T-helper 1 cell treated with Interleukin-12 subunit alpha and Interleukin-12 subunit beta and Interleukin-4 antibody, amounts not matched to agents 30 μg/mL and 1 μg/mL, for 36 hours (primary cell): Measurements from ENCODE around the gene SCN2B.
A peak's percentile ranks its signal among the peaks of the same experiment; 100 is the strongest.

ENCODE experiments used
- H3K27ac Mint-ChIP-seq: one replicate; pipeline ENCODE4 v1.8.0; 2021; ENCODE audit warnings: mild to moderate bottlenecking, mixed read lengths
- H3K27me3 Mint-ChIP-seq: one replicate; pipeline ENCODE4 v1.8.0; 2021; ENCODE audit warnings: low read depth, mixed read lengths
- H3K36me3 Mint-ChIP-seq: one replicate; pipeline ENCODE4 v1.8.0; 2021; ENCODE audit warnings: low read depth, mixed read lengths
- H3K4me1 Mint-ChIP-seq: one replicate; pipeline ENCODE4 v1.8.0; 2021; ENCODE audit warnings: low read depth, mixed read lengths
- H3K4me3 Mint-ChIP-seq: one replicate; pipeline ENCODE4 v1.8.0; 2021; ENCODE audit warnings: mild to moderate bottlenecking, moderate library complexity, mixed read lengths
- H3K9me3 Mint-ChIP-seq: one replicate; pipeline ENCODE4 v1.8.0; 2021; ENCODE audit warnings: mixed read lengths

Gene SCN2B

GRCh38 chr11:118157186-118157895 is 19.1 kb downstream of the SCN2B start:
- Mint-ChIP-seq H3K4me3 (no peak overlapping the region), H3K27ac (no peak overlapping the region), H3K4me1 (peaks cover 4% of the 10 kb centered on the region), H3K9me3 (no peaks in the 10 kb centered on the region), H3K36me3 (no peaks in the 10 kb centered on the region), H3K27me3 (peaks cover 76% of the 10 kb centered on the region)

GRCh38 chr11:118156531-118157185 is 19.8 kb downstream of the SCN2B start:
- Mint-ChIP-seq H3K4me1 (peaks cover 4% of the 10 kb centered on the region), H3K27me3 (peaks cover 77% of the 10 kb centered on the region), H3K4me3 (no peak overlapping the region), H3K36me3 (no peaks in the 10 kb centered on the region), H3K27ac (no peak overlapping the region), H3K9me3 (no peaks in the 10 kb centered on the region)

GRCh38 chr11:118155776-118156530 is 20.5 kb downstream of the SCN2B start:
- Mint-ChIP-seq H3K27me3 (peaks cover 84% of the 10 kb centered on the region), H3K36me3 (no peaks in the 10 kb centered on the region), H3K4me3 (no peak overlapping the region), H3K4me1 (peaks cover 4% of the 10 kb centered on the region), H3K9me3 (no peaks in the 10 kb centered on the region), H3K27ac (no peak overlapping the region)

- Mint-ChIP-seq H3K27ac (no peak overlapping the region), H3K4me1 (peaks cover 4% of the 10 kb centered on the region), H3K9me3 (no peaks in the 10 kb centered on the region), H3K4me3 (no peak overlapping the region), H3K36me3 (no peaks in the 10 kb centered on the region), H3K27me3 (peaks cover 90% of the 10 kb centered on the region)
Observed at GRCh38 chr11:118154641-118155040, 21.8 kb downstream of the SCN2B start.

- peaks cover 85% of the 10 kb centered on the region for H3K27me3 Mint-ChIP-seq
- H3K27ac Mint-ChIP-seq: no peak overlapping the region
Observed at GRCh38 chr11:118153976-118154375, 22.5 kb downstream of the SCN2B start.

DNA sequence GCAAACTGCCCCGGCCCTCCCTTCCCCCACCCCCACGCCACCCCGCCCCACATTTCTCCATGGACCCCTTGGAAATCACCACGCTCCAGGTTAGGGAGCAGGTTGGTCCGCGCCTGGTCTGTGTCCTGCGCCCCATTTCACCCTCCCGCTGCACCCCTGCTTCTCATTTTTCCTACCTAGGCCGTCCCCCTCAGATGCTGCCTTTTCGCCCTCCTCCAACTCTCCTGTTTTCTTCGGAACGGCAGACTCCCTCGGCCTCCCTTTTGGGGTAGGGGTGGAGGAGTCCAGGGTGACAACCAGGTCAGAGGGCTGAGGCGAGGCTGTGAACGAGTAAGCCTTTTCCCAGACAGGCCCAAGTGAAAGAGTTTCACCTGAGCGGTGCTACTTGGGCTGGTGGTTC is 22.9 kb downstream of the SCN2B start:
- no peaks in the 10 kb centered on the region for H3K9me3 Mint-ChIP-seq
- no peaks in the 10 kb centered on the region for H3K36me3 Mint-ChIP-seq
- peak overlapping the region; percentile 69 for H3K4me3 Mint-ChIP-seq
- peak overlapping the region; percentile 55 for H3K27ac Mint-ChIP-seq
- peaks cover 4% of the 10 kb centered on the region for H3K4me1 Mint-ChIP-seq
- H3K27me3 Mint-ChIP-seq: peaks cover 84% of the 10 kb centered on the region

More at GRCh38 chr11:118153976-118154375, 22.5 kb downstream of the SCN2B start:
- Mint-ChIP-seq H3K4me3 (peak overlapping the region; percentile 69), H3K9me3 (no peaks in the 10 kb centered on the region), H3K4me1 (peaks cover 4% of the 10 kb centered on the region), H3K36me3 (no peaks in the 10 kb centered on the region)

GRCh38 chr11:118152552-118153471 is 23.6 kb downstream of the SCN2B start, which contains the start of gene SCN4B:
Gene SCN4B (minus strand): TSS chr11:118152823. CDS start chr11:118152673, 150 bp downstream.
- peak within 1 kb of the TSS; percentile 55 for H3K27ac Mint-ChIP-seq
- H3K4me1 Mint-ChIP-seq: peaks cover 4% of the 10 kb centered on the region
- no peaks in the 10 kb centered on the region for H3K9me3 Mint-ChIP-seq
- no peaks in the 10 kb centered on the region for H3K36me3 Mint-ChIP-seq
- H3K27me3 Mint-ChIP-seq: peaks cover 77% of the 10 kb centered on the region
- peak within 1 kb of the TSS; percentile 69 for H3K4me3 Mint-ChIP-seq

GRCh38 chr11:118152020-118152551 is 24.4 kb downstream of the SCN2B start:
- H3K4me3 Mint-ChIP-seq: peak overlapping the region; percentile 25
- no peaks in the 10 kb centered on the region for H3K36me3 Mint-ChIP-seq
- H3K27ac Mint-ChIP-seq: no peak overlapping the region
- H3K4me1 Mint-ChIP-seq: peaks cover 4% of the 10 kb centered on the region
- no peaks in the 10 kb centered on the region for H3K9me3 Mint-ChIP-seq
- peaks cover 75% of the 10 kb centered on the region for H3K27me3 Mint-ChIP-seq

DNA sequence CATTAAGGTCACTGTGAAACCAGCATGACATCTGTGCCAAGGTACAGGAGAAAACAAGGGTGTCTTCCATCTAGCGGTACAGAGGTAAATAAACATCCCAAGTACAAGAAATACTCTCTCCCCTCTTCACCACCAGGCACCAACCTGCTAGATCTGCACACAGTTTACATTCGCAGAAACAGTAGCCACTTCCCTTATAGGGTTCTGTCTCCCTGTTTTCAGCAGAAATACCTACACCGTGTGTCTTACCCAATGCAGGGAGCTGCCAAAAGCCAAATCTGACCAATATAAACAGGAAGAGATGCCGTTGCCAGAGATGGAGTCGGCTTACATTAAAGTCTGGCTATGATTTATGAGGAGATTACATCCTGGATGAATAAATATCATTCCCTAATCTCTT is 25.0 kb downstream of the SCN2B start:
- Mint-ChIP-seq H3K4me3 (no peak overlapping the region), H3K36me3 (no peaks in the 10 kb centered on the region), H3K27ac (no peak overlapping the region), H3K4me1 (peaks cover 4% of the 10 kb centered on the region), H3K9me3 (no peaks in the 10 kb centered on the region), H3K27me3 (peaks cover 71% of the 10 kb centered on the region)

- Mint-ChIP-seq H3K4me3 (no peak overlapping the region), H3K27ac (no peak overlapping the region), H3K27me3 (peaks cover 67% of the 10 kb centered on the region), H3K9me3 (no peaks in the 10 kb centered on the region), H3K36me3 (no peaks in the 10 kb centered on the region), H3K4me1 (peaks cover 7% of the 10 kb centered on the region)
Observed at GRCh38 chr11:118149493-118149892, 26.9 kb downstream of the SCN2B start.

DNA sequence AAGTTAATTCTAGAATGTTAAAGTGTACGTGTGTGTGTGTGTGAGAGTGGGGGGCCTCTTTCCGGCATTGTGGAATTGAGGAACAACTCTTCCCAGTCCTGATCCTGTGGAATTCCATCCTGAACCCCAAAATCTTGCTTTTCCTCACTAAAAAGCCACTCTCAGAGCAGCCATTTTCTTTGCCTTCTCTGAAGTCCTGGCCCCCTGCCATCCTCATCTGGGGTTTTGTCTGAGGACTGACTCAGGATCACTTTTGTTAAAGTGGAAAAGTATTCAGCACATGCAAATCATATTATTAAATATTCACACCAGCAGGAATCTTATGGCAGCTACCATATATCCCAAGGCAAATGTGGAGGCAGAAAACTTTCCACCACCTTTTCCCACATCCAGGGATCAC is 27.6 kb downstream of the SCN2B start:
- Mint-ChIP-seq H3K4me1 (peaks cover 7% of the 10 kb centered on the region), H3K4me3 (no peak overlapping the region), H3K36me3 (no peaks in the 10 kb centered on the region), H3K27ac (no peak overlapping the region), H3K27me3 (peaks cover 67% of the 10 kb centered on the region), H3K9me3 (no peaks in the 10 kb centered on the region)

- Mint-ChIP-seq H3K36me3 (no peaks in the 10 kb centered on the region), H3K4me3 (no peak overlapping the region), H3K9me3 (no peaks in the 10 kb centered on the region), H3K4me1 (peaks cover 5% of the 10 kb centered on the region), H3K27me3 (peaks cover 66% of the 10 kb centered on the region), H3K27ac (no peak overlapping the region)
Observed at GRCh38 chr11:118148240-118148639, 28.2 kb downstream of the SCN2B start.

DNA sequence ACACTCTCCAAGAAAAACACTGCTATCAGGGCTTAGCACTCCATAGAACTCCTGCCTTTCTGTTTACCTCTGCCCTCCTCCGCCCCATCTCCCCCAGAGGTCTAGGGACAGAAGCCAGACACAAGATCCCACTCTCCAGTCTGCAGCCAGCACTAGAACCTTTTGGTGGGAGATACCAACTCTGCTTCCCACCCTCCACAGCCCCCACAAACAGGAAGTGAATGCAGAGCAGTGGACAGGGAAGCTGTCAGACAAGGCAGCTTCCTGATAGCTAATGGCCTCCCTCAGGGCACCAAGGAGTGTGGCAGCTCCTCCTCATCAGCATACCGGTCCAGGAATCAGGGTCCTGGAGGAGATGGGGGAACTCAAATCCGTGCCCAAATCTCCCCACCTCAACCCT is 28.9 kb downstream of the SCN2B start:
- Mint-ChIP-seq H3K27ac (no peak overlapping the region), H3K36me3 (no peaks in the 10 kb centered on the region), H3K27me3 (peaks cover 70% of the 10 kb centered on the region), H3K4me3 (no peak overlapping the region), H3K9me3 (no peaks in the 10 kb centered on the region), H3K4me1 (peaks cover 12% of the 10 kb centered on the region)

GRCh38 chr11:118146554-118146953 is 29.9 kb downstream of the SCN2B start:
- H3K4me1 Mint-ChIP-seq: peaks cover 12% of the 10 kb centered on the region
- H3K9me3 Mint-ChIP-seq: no peaks in the 10 kb centered on the region
- H3K4me3 Mint-ChIP-seq: peak overlapping the region; percentile 71
- H3K36me3 Mint-ChIP-seq: no peaks in the 10 kb centered on the region
- peak overlapping the region; percentile 47 for H3K27ac Mint-ChIP-seq
- peaks cover 72% of the 10 kb centered on the region for H3K27me3 Mint-ChIP-seq
